HepG2 (cell line): ENCODE results near the gene SLC6A16.

Experiments
- CTCF ChIP-seq: sonication (generic); formaldehyde crosslinking; IDR thresholded peaks from 2 replicates; pipeline ENCODE4 v1.5.0; 2020; ENCODE audit warnings: mild to moderate bottlenecking, missing genetic modification reagents, moderate library complexity
- GLI4 ChIP-seq: sonication (generic); formaldehyde crosslinking; IDR thresholded peaks from 2 replicates; pipeline ENCODE4 v1.5.1; 2020; ENCODE audit warnings: missing genetic modification reagents, mild to moderate bottlenecking, moderate library complexity, borderline replicate concordance
- NFIC ChIP-seq: IDR thresholded peaks from 2 replicates; pipeline ENCODE4 v1.6.1; 2012; ENCODE audit warnings: mild to moderate bottlenecking, low read length, inconsistent platforms
- PAX8 ChIP-seq: sonication (generic); formaldehyde crosslinking; IDR thresholded peaks from 2 replicates; pipeline ENCODE4 v1.8.0; 2022; ENCODE audit warnings: mild to moderate bottlenecking, missing genetic modification reagents, borderline replicate concordance
- POLR2A ChIP-seq, 2 experiments: IDR thresholded peaks; 2 replicates each; pipeline ENCODE4 v1.6.1; 2011; ENCODE audit warnings: low read depth in 2 of 2, low read length in 2 of 2, mild to moderate bottlenecking in 1 of 2, moderate library complexity in 1 of 2; ENCODE audit not compliant: insufficient read depth in 1 of 2
- POLR2AphosphoS5 ChIP-seq: IDR thresholded peaks from 2 replicates; pipeline ENCODE4 v1.6.1; 2012; ENCODE audit warnings: low read depth, low read length
- TAF1 ChIP-seq: sonication (generic); formaldehyde crosslinking; IDR thresholded peaks from 2 replicates; pipeline ENCODE4 v1.4.0; 2020; ENCODE audit warnings: missing genetic modification reagents
- THRA ChIP-seq: sonication (generic); formaldehyde crosslinking; IDR thresholded peaks from 2 replicates; pipeline ENCODE4 v1.4.0; 2020; ENCODE audit warnings: missing genetic modification reagents, borderline replicate concordance
- UBTF ChIP-seq: sonication (generic); formaldehyde crosslinking; IDR thresholded peaks from 2 replicates; pipeline ENCODE4 v1.4.0; 2020; ENCODE audit warnings: mild to moderate bottlenecking, missing genetic modification reagents
- ZNF17 ChIP-seq: sonication (generic); formaldehyde crosslinking; IDR thresholded peaks from 2 replicates; pipeline ENCODE4 v1.5.0; 2020; ENCODE audit warnings: mild to moderate bottlenecking, missing genetic modification reagents
- ZNF710 ChIP-seq: sonication (generic); formaldehyde crosslinking; IDR thresholded peaks from 2 replicates; pipeline ENCODE4 v1.5.0; 2020; ENCODE audit warnings: mild to moderate bottlenecking, missing genetic modification reagents, borderline replicate concordance

GRCh38 chr19:49363268-49364082 lies 38.5 kb upstream of the SLC6A16 start, which contains the start of gene DKKL1:
- no peak for TF ChIP-seq POLR2AphosphoS5
- peak; percentile 49 for TF ChIP-seq CTCF (CRISPR knock-in tag)
- no peak for TF ChIP-seq POLR2A (IDR thresholded peaks at IDR 0.05; ENCODE audit: insufficient read depth in 1 of 2, low read depth in 2 of 2, low read length in 2 of 2)
- TF ChIP-seq ZNF710 (CRISPR knock-in tag), result no peak
- TF ChIP-seq ZNF17 (CRISPR knock-in tag), result no peak
- TF ChIP-seq THRA (CRISPR knock-in tag), result no peak
- no peak for TF ChIP-seq NFIC
- peak; percentile 14; the same call in 1 of the 2 replicates for TF ChIP-seq UBTF (CRISPR knock-in tag)
- TF ChIP-seq PAX8, result no peak
- TF ChIP-seq TAF1 (CRISPR knock-in tag), result no peak
- TF ChIP-seq GLI4, result no peak
